Keratinocyte (primary cell): ENCODE results near the gene DNM1.

Experiments
- CTCF ChIP-seq, 3 experiments: IDR thresholded peaks in 1 of 3; conservative IDR thresholded peaks in 1 of 3; optimal IDR thresholded peaks in 1 of 3; 2 replicates in 2 of 3; 3 replicates in 1 of 3; pipeline versions ENCODE3 to v1.5.1; 2011; ENCODE audit warnings: low read length in 3 of 3, mild to moderate bottlenecking in 3 of 3, moderate library complexity in 2 of 3, control low read depth in 1 of 3, inconsistent platforms in 1 of 3; ENCODE audit not compliant: insufficient read depth in 2 of 3; ENCODE audit errors: extremely low read depth in 1 of 3
- EZH2 ChIP-seq: IDR thresholded peaks from one replicate; pipeline ENCODE4 v1.6.1; 2012; ENCODE audit warnings: inconsistent platforms, mild to moderate bottlenecking, low read length, moderate library complexity

- TF ChIP-seq CTCF (optimal IDR thresholded peaks at IDR 0.05 in 1 of 3, IDR thresholded peaks at IDR 0.05 in 1 of 3, conservative IDR thresholded peaks at IDR 0.05 in 1 of 3; ENCODE audit: extremely low read depth in 1 of 3, insufficient read depth in 2 of 3, low read length in 3 of 3) (no peak), EZH2 (no peak)
These were observed 59.5 kb downstream of the DNM1 start for GRCh38 chr9:128262687-128263086.
